ENCODE results near the gene ANKRD52. TPM values are rescaled to one million over a fixed set of nuclear protein-coding genes. Genes with fewer than 3 reads are reported as not detected.

ANKRD52 gene
- polyA plus RNA-seq, 1 donor (not counting 4 experiments of a cell fraction or from before 2014, with no cell fraction given), result 14.0 TPM

GRCh38 chr12:56202838-56203237 is 55.3 kb downstream of the ANKRD52 start:
- TF ChIP-seq EZH2 (IDR thresholded peaks at IDR 0.05; ENCODE audit: low read length), result no peak
- no peak for TF ChIP-seq CTCF (optimal IDR thresholded peaks at IDR 0.05 in 1 of 3, IDR thresholded peaks at IDR 0.05 in 1 of 3, conservative IDR thresholded peaks at IDR 0.05 in 1 of 3; ENCODE audit: extremely low read depth in 1 of 3, insufficient read depth in 2 of 3, low read length in 3 of 3)
- DNase-seq (ENCODE audit: low read depth, low spot score) (no peak), FAIRE-seq (no peak)
- H3K9ac ChIP-seq (ENCODE audit: control insufficient read depth, extremely low read depth, insufficient read depth, low read length), result no peak overlapping the region
- peaks cover 13 to 34% of the 10 kb centered on the region in 2 experiments for H3K36me3 ChIP-seq (ENCODE audit: control insufficient read depth in 2 of 2, extremely low read depth in 1 of 2, insufficient read depth in 2 of 2, low read length in 2 of 2)
- no peaks in the 10 kb centered on the region for H4K20me1 ChIP-seq (ENCODE audit: control insufficient read depth, extremely low read depth, insufficient read depth, low read length)
- dilution Hi-C loops (cut with MboI; ENCODE audit: extremely low pct_ligation_motif_present, low sequenced_read_pairs), result no loop called here
- no peaks in the 10 kb centered on the region for H3K9me1 ChIP-seq (ENCODE audit: control insufficient read depth, extremely low read depth, insufficient read depth, low read length)
- H3K27me3 ChIP-seq (ENCODE audit: control insufficient read depth, extremely low read depth, insufficient read depth, low read length), result no peaks in the 10 kb centered on the region
- H2AFZ ChIP-seq (ENCODE audit: control insufficient read depth, low read length), result no peak overlapping the region
- no peak overlapping the region for H3K27ac ChIP-seq (ENCODE audit: control insufficient read depth, insufficient read depth, low read length)
- H3K9me3 ChIP-seq (ENCODE audit: control insufficient read depth, low read depth, low read length), result no peaks in the 10 kb centered on the region
- no peak overlapping the region for H3K4me2 ChIP-seq (ENCODE audit: control insufficient read depth, extremely low read depth, insufficient read depth, low read depth, low read length)
- no peaks in the 10 kb centered on the region for H3K4me1 ChIP-seq (ENCODE audit: control insufficient read depth, extremely low read depth, insufficient read depth, low read length)
- no peaks in the 10 kb centered on the region for H3K79me2 ChIP-seq (ENCODE audit: control insufficient read depth, insufficient read depth, low read length)
- no peak overlapping the region for H3K4me3 ChIP-seq (ENCODE audit: control insufficient read depth in 2 of 3, extremely low read depth in 1 of 3, insufficient read depth in 2 of 3, low read depth in 1 of 3, low read length in 3 of 3)

DNA sequence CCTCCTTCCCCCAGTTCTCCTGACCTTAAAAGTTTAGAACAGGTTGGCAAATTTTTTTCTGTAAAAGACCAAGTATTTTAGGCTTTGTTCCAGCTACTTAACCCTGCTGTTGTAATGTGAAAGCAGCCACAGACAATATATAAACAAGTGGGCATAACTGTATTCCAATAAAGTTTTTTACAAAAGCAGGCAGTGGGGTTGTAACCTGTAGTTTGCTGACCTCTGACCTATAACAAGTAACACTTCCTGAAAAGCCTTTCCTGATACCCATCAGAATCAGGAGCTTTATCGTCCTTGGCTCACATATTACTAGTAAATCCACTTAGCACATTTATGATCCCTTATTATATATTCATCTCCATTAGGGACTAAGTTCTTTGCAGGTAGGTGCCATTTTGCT is 55.8 kb downstream of the ANKRD52 start:
- Histone ChIP-seq H3K79me2 (ENCODE audit: control insufficient read depth, insufficient read depth, low read length) (no peaks in the 10 kb centered on the region), H3K27ac (ENCODE audit: control insufficient read depth, insufficient read depth, low read length) (no peak overlapping the region), H3K9me3 (ENCODE audit: control insufficient read depth, low read depth, low read length) (no peaks in the 10 kb centered on the region), H2AFZ (ENCODE audit: control insufficient read depth, low read length) (no peak overlapping the region), H3K4me3 (ENCODE audit: control insufficient read depth in 2 of 3, extremely low read depth in 1 of 3, insufficient read depth in 2 of 3, low read depth in 1 of 3, low read length in 3 of 3) (no peak overlapping the region), H3K9ac (ENCODE audit: control insufficient read depth, extremely low read depth, insufficient read depth, low read length) (no peak overlapping the region), H3K27me3 (ENCODE audit: control insufficient read depth, extremely low read depth, insufficient read depth, low read length) (no peaks in the 10 kb centered on the region), H3K4me2 (ENCODE audit: control insufficient read depth, extremely low read depth, insufficient read depth, low read depth, low read length) (no peak overlapping the region), H3K4me1 (ENCODE audit: control insufficient read depth, extremely low read depth, insufficient read depth, low read length) (no peaks in the 10 kb centered on the region), H4K20me1 (ENCODE audit: control insufficient read depth, extremely low read depth, insufficient read depth, low read length) (no peaks in the 10 kb centered on the region), H3K9me1 (ENCODE audit: control insufficient read depth, extremely low read depth, insufficient read depth, low read length) (no peaks in the 10 kb centered on the region), H3K36me3 (ENCODE audit: control insufficient read depth in 2 of 2, extremely low read depth in 1 of 2, insufficient read depth in 2 of 2, low read length in 2 of 2) (peaks cover 8 to 29% of the 10 kb centered on the region in 2 experiments)
- dilution Hi-C loops (cut with MboI; ENCODE audit: extremely low pct_ligation_motif_present, low sequenced_read_pairs), result no loop called here
- DNase-seq (ENCODE audit: low read depth, low spot score) (no peak), FAIRE-seq (no peak)
- TF ChIP-seq CTCF (optimal IDR thresholded peaks at IDR 0.05 in 1 of 3, IDR thresholded peaks at IDR 0.05 in 1 of 3, conservative IDR thresholded peaks at IDR 0.05 in 1 of 3; ENCODE audit: extremely low read depth in 1 of 3, insufficient read depth in 2 of 3, low read length in 3 of 3) (no peak), EZH2 (IDR thresholded peaks at IDR 0.05; ENCODE audit: low read length) (no peak)
